ENCODE results near the gene HACD3.

- TF ChIP-seq EZH2phosphoT487 (IDR thresholded peaks at IDR 0.05) (no peak), CTCF (IDR thresholded peaks at IDR 0.05) (no peak), EZH2 (IDR thresholded peaks at IDR 0.05) (no peak)
Measured at GRCh38 chr15:65559941-65560340, 29.7 kb downstream of the HACD3 start.
